WERI-Rb-1 (cell line): ENCODE results near the gene MORC3.

Source experiments
- DNase-seq: peaks from one replicate; pipeline ENCODE4 v3.0.0-alpha.2; 2020
- H3K27ac ChIP-seq: fragments of 250-450 bp; sonication (Bioruptor Pico); 2 replicates; pipeline ENCODE4 v1.5.1; 2020; ENCODE audit warnings: mild to moderate bottlenecking, moderate library complexity
- H3K27me3 ChIP-seq: fragments of 250-450 bp; sonication (Bioruptor Pico); 2 replicates; pipeline ENCODE4 v1.5.1; 2021; ENCODE audit warnings: mild to moderate bottlenecking, low read depth, moderate library complexity; ENCODE audit not compliant: insufficient read depth, severe bottlenecking
- H3K36me3 ChIP-seq: fragments of 250-450 bp; sonication (Bioruptor Pico); 2 replicates; pipeline ENCODE4 v1.5.1; 2020; ENCODE audit warnings: mild to moderate bottlenecking, moderate library complexity
- H3K4me3 ChIP-seq: 2 replicates; pipeline ENCODE4 v1.5.1; 2011; ENCODE audit warnings: low read depth, mild to moderate bottlenecking, control low read depth, low read length
- H3K9me3 ChIP-seq: fragments of 250-450 bp; sonication (Bioruptor Pico); 2 replicates; pipeline ENCODE4 v1.5.1; 2021; ENCODE audit warnings: mild to moderate bottlenecking, moderate library complexity; ENCODE audit not compliant: severe bottlenecking
- CTCF ChIP-seq: IDR thresholded peaks from 2 replicates; pipeline ENCODE4 v1.5.1; 2011; ENCODE audit warnings: low read depth, mild to moderate bottlenecking, control low read depth, inconsistent platforms, low read length

The MORC3 gene

GRCh38 chr21:36408568-36408967, 88.6 kb downstream of the MORC3 start:
- no peak for TF ChIP-seq CTCF
- Histone ChIP-seq H3K27me3 (no peaks in the 10 kb centered on the region), H3K36me3 (peaks cover 93% of the 10 kb centered on the region), H3K4me3 (no peak overlapping the region), H3K9me3 (no peaks in the 10 kb centered on the region), H3K27ac (no peak overlapping the region)
- no peak for DNase-seq

- Histone ChIP-seq H3K9me3 (no peaks in the 10 kb centered on the region), H3K4me3 (no peak overlapping the region), H3K27ac (no peak overlapping the region), H3K27me3 (no peaks in the 10 kb centered on the region), H3K36me3 (peaks cover 98% of the 10 kb centered on the region)
- no peak for DNase-seq
- TF ChIP-seq CTCF = no peak
Observed at GRCh38 chr21:36411301-36411700, 91.3 kb downstream of the MORC3 start.

- H3K36me3 ChIP-seq = peaks cover 99% of the 10 kb centered on the region
- no peak for TF ChIP-seq CTCF
- no peak overlapping the region for H3K27ac ChIP-seq
- no peaks in the 10 kb centered on the region for H3K9me3 ChIP-seq
- H3K4me3 ChIP-seq = no peak overlapping the region
- no peak for DNase-seq
- no peaks in the 10 kb centered on the region for H3K27me3 ChIP-seq
Observed at GRCh38 chr21:36412916-36413315, 92.9 kb downstream of the MORC3 start.

GRCh38 chr21:36415375-36415774, 95.4 kb downstream of the MORC3 start:
- DNase-seq = no peak
- Histone ChIP-seq H3K36me3 (peaks cover 90% of the 10 kb centered on the region), H3K27me3 (no peaks in the 10 kb centered on the region)

GRCh38 chr21:36419241-36419640, 99.2 kb downstream of the MORC3 start:
- no peak overlapping the region for H3K27ac ChIP-seq
- H3K4me3 ChIP-seq = no peak overlapping the region
- no peaks in the 10 kb centered on the region for H3K9me3 ChIP-seq
- peaks cover 73% of the 10 kb centered on the region for H3K36me3 ChIP-seq
- no peak for DNase-seq
- TF ChIP-seq CTCF = no peak
- H3K27me3 ChIP-seq = no peaks in the 10 kb centered on the region

More at GRCh38 chr21:36415375-36415774, 95.4 kb downstream of the MORC3 start:
- no peaks in the 10 kb centered on the region for H3K9me3 ChIP-seq
- H3K4me3 ChIP-seq = no peak overlapping the region
- H3K27ac ChIP-seq = no peak overlapping the region
- no peak for TF ChIP-seq CTCF

- TF ChIP-seq CTCF = peak; percentile 95
- no peaks in the 10 kb centered on the region for H3K27me3 ChIP-seq
- H3K36me3 ChIP-seq = peaks cover 66% of the 10 kb centered on the region
- no peak overlapping the region; the same call in 1 of the 2 replicates for H3K27ac ChIP-seq
- no peak overlapping the region for H3K4me3 ChIP-seq
- H3K9me3 ChIP-seq = no peaks in the 10 kb centered on the region
- DNase-seq = peak; percentile 91
Observed at GRCh38 chr21:36419996-36420395, 100.0 kb downstream of the MORC3 start.
